Tibial artery (tissue), 4 donors: ENCODE data around the gene DLGAP1.

Experiments used
- DNase-seq, 2 donors: peaks; one replicate each; pipeline ENCODE4 v3.0.0-alpha.2; 2019
- H3K27ac ChIP-seq, 2 donors: fragments of 200-600 bp; sonication (generic) in 1 of 2; 1 replicate in 1 of 2; 2 replicates in 1 of 2; pipeline ENCODE4 v1.5.1; 2018 to 2019; ENCODE audit warnings: mild to moderate bottlenecking in 1 of 2
- H3K27me3 ChIP-seq, 2 donors: fragments of 200-600 bp; sonication (generic) in 1 of 2; one replicate each; pipeline versions ENCODE4 v1.5.1 to v1.6.0; 2016 to 2019
- H3K36me3 ChIP-seq, 3 donors: fragments of 200-600 bp; sonication (generic) in 2 of 3; one replicate each; pipeline ENCODE4 v1.5.1; 2016 to 2019; ENCODE audit warnings: mild to moderate bottlenecking in 2 of 3
- H3K4me1 ChIP-seq, 4 donors: fragments of 200-600 bp; sonication (generic) in 2 of 4; 1 replicate in 3 of 4; 2 replicates in 1 of 4; pipeline ENCODE4 v1.5.1; 2016 to 2019
- H3K4me3 ChIP-seq, 2 donors: fragments of 200-600 bp; sonication (generic) in 1 of 2; 1 replicate in 1 of 2; 2 replicates in 1 of 2; pipeline ENCODE4 v1.5.1; 2018 to 2019; ENCODE audit warnings: mild to moderate bottlenecking in 2 of 2
- H3K9me3 ChIP-seq, 3 donors: fragments of 200-600 bp; sonication (generic) in 1 of 3; one replicate each; pipeline ENCODE4 v1.5.1; 2016 to 2019
- CTCF ChIP-seq, 2 experiments: fragments of 200-600 bp in 1 of 2; fragments of 450-650 bp in 1 of 2; IDR thresholded peaks; one replicate each; pipeline ENCODE4 v1.5.1; 2017 to 2019; ENCODE audit warnings: antibody characterized with exemption in 2 of 2, mild to moderate bottlenecking in 1 of 2, moderate library complexity in 1 of 2
- intact Hi-C: fragments of 100-400 bp; cut with DNase I; formaldehyde crosslinking; loops from one replicate; pipeline ENCODE4 v1.15.0; 2023; ENCODE audit warnings: low total_unique reads

DLGAP1 gene

GRCh38 chr18:4433717-4434116 lies 21.4 kb downstream of the DLGAP1 start:
- TF ChIP-seq CTCF (IDR thresholded peaks at IDR 0.05) = no peak
- intact Hi-C loops = no loop called here
- no peak for DNase-seq
- Histone ChIP-seq H3K4me3 (no peak overlapping the region), H3K27ac (no peak overlapping the region), H3K4me1 (peaks cover 0 to 7% (median 0%) of the 10 kb centered on the region in 4 donors), H3K27me3 (no peaks in the 10 kb centered on the region), H3K36me3 (no peaks in the 10 kb centered on the region), H3K9me3 (no peaks in the 10 kb centered on the region)

DNA sequence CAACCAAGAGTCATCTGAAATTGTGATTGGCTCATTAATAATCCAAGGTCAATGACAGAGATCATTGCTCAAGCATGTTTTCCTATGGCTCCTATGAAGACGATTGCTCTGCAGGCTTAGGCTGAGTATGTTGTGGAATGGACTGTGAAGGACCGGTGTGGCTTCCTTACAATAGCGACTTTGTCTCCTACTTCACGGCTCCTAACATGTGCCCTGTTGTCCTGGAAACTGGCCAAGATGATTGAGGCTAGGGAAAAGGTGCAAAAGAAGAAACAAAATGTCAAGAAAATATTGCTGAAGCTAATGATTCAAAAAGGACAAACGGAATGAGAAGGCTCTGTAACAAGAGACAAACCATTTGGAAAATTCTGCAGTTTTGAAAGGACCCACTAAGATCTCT lies 24.3 kb downstream of the DLGAP1 start:
- no peak for DNase-seq
- TF ChIP-seq CTCF (IDR thresholded peaks at IDR 0.05) = no peak
- no peaks in the 10 kb centered on the region for H3K9me3 ChIP-seq
- peaks cover 0 to 7% (median 0%) of the 10 kb centered on the region in 4 donors for H3K4me1 ChIP-seq
- no peak overlapping the region for H3K4me3 ChIP-seq
- intact Hi-C loops = no loop called here
- no peaks in the 10 kb centered on the region for H3K27me3 ChIP-seq
- H3K36me3 ChIP-seq = no peaks in the 10 kb centered on the region
- H3K27ac ChIP-seq = no peak overlapping the region

- Histone ChIP-seq H3K4me3 (no peak overlapping the region), H3K9me3 (no peaks in the 10 kb centered on the region), H3K36me3 (no peaks in the 10 kb centered on the region), H3K27me3 (no peaks in the 10 kb centered on the region), H3K4me1 (no peaks in the 10 kb centered on the region), H3K27ac (no peak overlapping the region)
- no peak for TF ChIP-seq CTCF (IDR thresholded peaks at IDR 0.05)
- intact Hi-C loops = no loop called here
- no peak for DNase-seq
Observed at GRCh38 chr18:4417714-4418113, 37.4 kb downstream of the DLGAP1 start.

GRCh38 chr18:4416976-4417375 lies 38.1 kb downstream of the DLGAP1 start:
- TF ChIP-seq CTCF (IDR thresholded peaks at IDR 0.05) = no peak
- H3K27ac ChIP-seq = no peak overlapping the region
- no peak overlapping the region for H3K4me3 ChIP-seq
- intact Hi-C loops = no loop called here
- no peaks in the 10 kb centered on the region for H3K4me1 ChIP-seq
- H3K36me3 ChIP-seq = no peaks in the 10 kb centered on the region
- no peaks in the 10 kb centered on the region for H3K9me3 ChIP-seq
- DNase-seq = no peak
- H3K27me3 ChIP-seq = no peaks in the 10 kb centered on the region

DNA sequence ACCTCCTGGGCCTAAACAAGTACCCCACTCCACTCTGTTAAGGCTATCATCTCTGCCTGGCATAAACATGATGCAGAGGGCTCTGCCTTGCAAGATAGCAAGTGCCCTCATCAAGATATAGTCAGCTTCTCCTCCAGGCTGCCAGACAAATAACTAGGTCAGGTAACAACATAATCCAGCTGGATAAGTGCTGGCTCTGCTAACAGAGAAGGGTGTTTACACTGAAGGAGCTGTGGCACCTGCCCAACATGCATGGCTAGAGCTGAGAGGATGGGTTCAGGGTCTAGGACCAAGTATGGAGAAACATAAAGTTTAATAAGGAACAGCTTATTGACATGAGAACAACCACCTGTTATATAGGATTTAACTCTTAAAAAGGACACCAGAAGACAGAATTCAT lies 42.8 kb downstream of the DLGAP1 start:
- Histone ChIP-seq H3K27me3 (no peaks in the 10 kb centered on the region), H3K36me3 (no peaks in the 10 kb centered on the region), H3K27ac (no peak overlapping the region), H3K4me3 (no peak overlapping the region), H3K9me3 (no peaks in the 10 kb centered on the region), H3K4me1 (no peaks in the 10 kb centered on the region)
- intact Hi-C loops = no loop called here
- no peak for TF ChIP-seq CTCF (IDR thresholded peaks at IDR 0.05)
- no peak for DNase-seq

- Histone ChIP-seq H3K27ac (no peak overlapping the region), H3K4me1 (no peaks in the 10 kb centered on the region), H3K4me3 (no peak overlapping the region), H3K27me3 (no peaks in the 10 kb centered on the region), H3K9me3 (no peaks in the 10 kb centered on the region), H3K36me3 (no peaks in the 10 kb centered on the region)
- TF ChIP-seq CTCF (IDR thresholded peaks at IDR 0.05) = no peak
- intact Hi-C loops = no loop called here
- no peak for DNase-seq
Observed at GRCh38 chr18:4406856-4407255, 48.3 kb downstream of the DLGAP1 start.
